Measurements from ENCODE around the gene ATP5MG. TPM values are rescaled to one million over a fixed set of nuclear protein-coding genes. Genes with fewer than 3 reads are reported as not detected.

ATP5MG gene
- total and polyA plus RNA-seq, 10 of the 15 experiments (the other 5 are each of a cell fraction or from before 2014, with no cell fraction given) = 211 to 2,276 (median 633) TPM

- TF ChIP-seq ESRRA (IDR thresholded peaks at IDR 0.05; ENCODE audit: low read length) (no peak), POU2F2 (IDR thresholded peaks at IDR 0.05; ENCODE audit: borderline replicate concordance, low read depth, low read length) (peak; percentile 55; the same call in 1 of the 3 replicates), ZBTB40 (IDR thresholded peaks at IDR 0.05; ENCODE audit: borderline replicate concordance) (no peak), SMAD5 (IDR thresholded peaks at IDR 0.05; ENCODE audit: low read depth) (no peak), PRDM15 (CRISPR knock-in tag; IDR thresholded peaks at IDR 0.05) (no peak), IRF3 (IDR thresholded peaks at IDR 0.05) (no peak), ASH2L (IDR thresholded peaks at IDR 0.05; ENCODE audit: borderline replicate concordance, low read depth) (no peak), EGR1 (IDR thresholded peaks at IDR 0.05; ENCODE audit: borderline replicate concordance in 1 of 2, low read depth in 2 of 2, low read length in 2 of 2) (no peak), IKZF1 (conservative IDR thresholded peaks at IDR 0.05) (peak; percentile 95), NFIC (IDR thresholded peaks at IDR 0.05; ENCODE audit: low read depth, low read length) (peak; percentile 97), TCF7 (IDR thresholded peaks at IDR 0.05; ENCODE audit: borderline replicate concordance) (peak; percentile 51; the same call in 1 of the 2 replicates), CTCF (IDR thresholded peaks at IDR 0.05 in 2 of 3, conservative IDR thresholded peaks at IDR 0.05 in 1 of 3; ENCODE audit: control insufficient read depth in 2 of 3, extremely low read depth in 1 of 3, insufficient read depth in 1 of 3, low read depth in 3 of 3, low read length in 3 of 3) (no peak), SMC3 (IDR thresholded peaks at IDR 0.05; ENCODE audit: borderline replicate concordance, low read length) (no peak), NR2F1 (conservative IDR thresholded peaks at IDR 0.05) (peak; percentile 100), POLR2AphosphoS5 (IDR thresholded peaks at IDR 0.05; ENCODE audit: low read length) (no peak), BCLAF1 (IDR thresholded peaks at IDR 0.05) (no peak)
These were observed 46.9 kb downstream of the ATP5MG start (continued) for GRCh38 chr11:118448294-118448693.

All from GM12878 (cell line).